ENCODE measurements around the gene TBC1D7. TPM values are rescaled to one million over a fixed set of nuclear protein-coding genes. Genes with fewer than 3 reads are reported as not detected.
"Not testable (repeated sequence)": the region's sequence is repeated elsewhere in the genome, so short reads cannot be mapped to it uniquely, and the experiment has no call there.

Gene TBC1D7
- polyA plus RNA-seq, 10 donors: 17.0 to 26.1 (median 20.4) TPM

- not testable (repeated sequence) for DNase-seq
Measured at GRCh38 chr6:13326031-13326586, 2.2 kb downstream of the TBC1D7 start.

DNA sequence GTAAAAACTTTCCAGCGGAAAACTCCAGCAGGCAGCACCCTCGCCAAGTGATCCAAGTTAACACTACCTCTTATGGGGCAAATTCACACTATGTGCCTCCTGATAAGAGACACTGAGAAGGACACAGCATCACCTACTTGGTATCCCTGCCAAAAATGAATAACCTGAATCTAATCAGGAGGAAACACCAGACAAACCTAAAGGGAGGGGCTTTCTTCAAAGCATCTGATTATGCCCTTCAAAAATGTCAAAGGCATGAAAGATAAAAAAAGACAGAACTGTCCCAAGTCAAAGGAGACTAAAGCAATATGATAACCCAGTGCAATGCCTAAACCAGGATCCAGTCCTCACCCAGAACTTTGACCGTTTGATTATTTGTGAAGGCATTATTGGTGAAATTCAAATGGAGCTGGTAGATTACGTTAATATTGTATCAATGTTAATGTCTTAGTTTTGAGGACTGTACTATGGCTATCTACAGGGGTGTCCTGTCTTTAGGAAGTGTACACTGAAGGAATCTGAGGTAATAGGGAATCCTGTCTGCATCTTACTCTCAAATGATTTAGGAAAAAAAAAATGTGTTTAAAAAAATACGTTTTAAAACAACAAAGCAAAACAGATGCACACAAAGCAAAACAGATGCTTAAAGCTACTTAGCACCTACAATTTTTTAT, 8.3 kb downstream of the TBC1D7 start:
- no peak for DNase-seq

- no peak for DNase-seq
Measured at GRCh38 chr6:13318821-13319220, 9.5 kb downstream of the TBC1D7 start.

- DNase-seq: no peak
Measured at GRCh38 chr6:13315896-13316295, 12.4 kb downstream of the TBC1D7 start.

- no peak for DNase-seq
Measured at GRCh38 chr6:13314806-13315205, 13.5 kb downstream of the TBC1D7 start.

GRCh38 chr6:13311155-13311554, 17.2 kb downstream of the TBC1D7 start:
- DNase-seq: no peak

GRCh38 chr6:13308332-13308731, 20.0 kb downstream of the TBC1D7 start:
- no peak for DNase-seq

DNA sequence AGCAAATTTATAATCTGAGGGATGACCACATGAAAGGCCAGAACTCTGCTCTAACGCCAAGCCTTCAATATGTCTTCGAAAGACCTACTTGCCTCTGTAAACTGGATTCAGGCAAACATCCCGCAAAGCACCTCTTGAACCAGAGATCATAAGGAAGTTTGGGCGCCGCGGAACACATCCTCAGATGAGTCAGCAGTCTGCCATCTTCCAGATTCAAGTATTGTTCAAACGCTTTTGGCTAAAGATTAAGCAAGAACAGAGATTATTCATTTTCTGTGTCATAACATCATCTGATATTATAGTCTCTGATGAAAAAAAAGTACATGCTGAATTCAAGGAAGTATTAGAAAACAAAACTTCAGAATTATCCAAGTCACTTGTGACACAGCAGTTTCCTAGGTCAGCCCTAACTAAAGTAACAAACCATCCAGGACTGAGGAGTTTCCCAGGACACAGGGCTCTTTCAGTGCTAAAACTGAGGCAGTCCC, 20.8 kb downstream of the TBC1D7 start:
- no peak for DNase-seq

DNA sequence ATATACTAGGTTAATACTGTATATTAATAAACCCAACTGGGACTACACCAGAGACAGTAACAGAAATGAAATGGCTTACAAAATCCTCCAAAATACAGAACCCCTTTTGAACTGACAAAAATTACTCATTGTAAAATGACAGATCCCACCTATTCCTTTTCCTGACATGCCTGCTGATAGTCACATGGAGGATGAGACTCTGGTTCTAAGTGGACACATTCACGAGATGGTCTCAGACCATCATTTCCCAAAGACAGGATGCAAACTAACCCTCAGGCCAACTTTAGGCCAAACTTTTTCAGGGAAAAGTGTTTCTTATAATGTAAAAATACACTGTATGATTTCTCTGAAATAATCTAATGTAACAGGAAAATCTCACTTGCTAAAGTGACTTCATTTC, 22.5 kb downstream of the TBC1D7 start:
- DNase-seq: no peak

DNA sequence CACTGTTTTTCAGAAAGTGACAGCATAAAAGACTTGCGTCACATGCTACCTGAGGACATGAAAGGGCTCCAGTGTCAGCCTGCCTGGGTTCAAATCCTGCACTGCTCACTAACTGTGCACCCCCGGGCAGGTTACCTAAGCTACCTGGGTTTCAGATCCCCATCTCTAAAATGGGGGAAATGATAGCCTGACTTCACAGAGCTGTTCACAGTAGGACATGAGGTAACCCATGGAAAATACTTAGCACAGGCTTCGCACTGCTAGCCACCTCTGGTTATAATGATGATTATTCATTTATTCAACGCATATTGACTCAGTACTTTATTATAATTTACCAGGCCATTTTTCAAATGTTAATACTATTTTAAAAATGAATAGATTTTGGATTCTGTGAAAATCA, 23.0 kb downstream of the TBC1D7 start:
- no peak for DNase-seq

GRCh38 chr6:13304580-13305260, 23.6 kb downstream of the TBC1D7 start:
- DNase-seq: no peak

- no peak for DNase-seq
Measured at GRCh38 chr6:13304101-13304500, 24.2 kb downstream of the TBC1D7 start.

DNA sequence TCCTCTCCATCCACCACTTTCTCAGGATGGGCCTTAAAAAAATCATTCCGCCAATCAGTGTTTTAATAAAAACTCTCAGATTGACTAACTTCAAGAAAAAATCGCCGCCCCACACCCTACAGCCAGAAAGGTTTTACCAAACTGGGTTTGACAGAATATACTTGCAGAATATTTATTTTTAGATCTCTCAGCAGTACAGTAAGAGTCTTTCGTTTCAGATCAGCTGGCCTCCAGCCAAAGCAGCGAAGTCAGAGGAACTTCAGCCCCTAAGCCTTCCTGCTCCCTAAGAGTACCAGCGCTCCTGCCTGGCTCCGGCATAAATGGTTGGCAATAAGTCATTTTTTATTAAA, 24.7 kb downstream of the TBC1D7 start:
- DNase-seq: peak; percentile 75 to 81 (median 80)

DNA sequence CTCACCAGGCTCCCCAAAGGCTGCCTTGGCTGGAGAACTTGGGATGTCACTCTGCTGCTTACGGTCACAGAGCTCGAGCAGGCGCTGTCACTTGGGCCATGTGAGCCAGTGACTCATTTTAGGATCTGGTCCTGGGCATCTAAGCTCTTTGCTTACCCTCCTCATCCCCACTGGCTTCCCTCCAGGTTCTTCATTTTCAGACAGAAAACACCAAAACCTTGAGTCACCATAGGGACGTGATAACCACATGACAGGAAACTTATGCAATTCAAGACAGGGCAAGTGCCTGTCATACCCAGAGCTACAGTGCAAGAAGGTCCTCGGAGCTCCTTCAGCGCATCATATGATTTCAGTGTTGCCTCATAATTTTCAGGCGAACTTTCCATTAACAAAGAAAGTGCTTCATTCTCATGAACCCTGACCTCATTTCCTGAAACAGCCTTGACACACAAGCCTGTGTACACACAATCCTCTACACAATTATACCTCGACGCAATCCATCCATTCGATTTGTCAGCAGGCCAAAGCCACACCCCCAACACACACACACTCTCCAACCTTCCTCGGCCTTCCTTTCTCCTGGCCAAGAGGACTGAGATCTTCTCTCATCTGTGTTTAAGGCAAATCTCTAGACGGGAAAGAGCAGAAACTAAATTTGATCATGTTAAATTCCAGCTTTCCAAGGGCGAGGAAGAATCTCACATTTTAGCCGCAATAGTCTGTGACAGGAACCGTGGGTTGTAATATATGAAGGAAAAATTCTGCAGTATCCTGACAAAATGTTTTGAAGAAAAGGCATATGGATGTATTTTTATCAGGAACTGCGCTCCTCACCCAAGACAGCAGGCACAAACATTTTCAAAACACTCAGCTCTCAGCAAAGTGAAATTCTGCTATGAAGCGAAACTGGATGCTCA, 25.3 kb downstream of the TBC1D7 start:
- DNase-seq: peak; percentile 36 to 95 (median 67)

- no peak for DNase-seq
Measured at GRCh38 chr6:13302291-13302690, 26.0 kb downstream of the TBC1D7 start.

- no peak for DNase-seq
Measured at GRCh38 chr6:13300643-13301590, 27.4 kb downstream of the TBC1D7 start.

DNA sequence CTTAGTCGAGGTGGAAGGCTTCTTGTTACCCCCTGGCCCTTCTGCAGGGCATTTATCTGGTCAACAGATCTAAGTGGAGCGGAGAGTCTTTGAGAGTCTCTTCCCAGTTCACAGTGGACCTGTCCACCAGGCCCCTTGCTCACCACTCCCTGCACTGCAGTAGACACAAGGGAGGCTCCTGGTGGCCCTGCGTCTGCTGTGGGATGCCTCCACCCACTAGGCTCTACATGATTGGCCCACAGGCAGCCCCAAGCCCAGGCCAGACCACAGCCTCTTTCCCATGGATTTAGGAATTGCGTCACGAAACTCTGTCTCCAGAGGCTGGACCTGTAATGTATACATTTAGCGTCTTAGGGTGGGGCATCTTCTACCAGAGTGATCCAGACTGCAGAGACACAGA, 28.4 kb downstream of the TBC1D7 start:
- DNase-seq: no peak

GRCh38 chr6:13299403-13299821, 28.9 kb downstream of the TBC1D7 start:
- no peak for DNase-seq

GRCh38 chr6:13298446-13298845, 29.9 kb downstream of the TBC1D7 start:
- no peak for DNase-seq

- DNase-seq: no peak
Measured at GRCh38 chr6:13297391-13297790, 30.9 kb downstream of the TBC1D7 start.

DNA sequence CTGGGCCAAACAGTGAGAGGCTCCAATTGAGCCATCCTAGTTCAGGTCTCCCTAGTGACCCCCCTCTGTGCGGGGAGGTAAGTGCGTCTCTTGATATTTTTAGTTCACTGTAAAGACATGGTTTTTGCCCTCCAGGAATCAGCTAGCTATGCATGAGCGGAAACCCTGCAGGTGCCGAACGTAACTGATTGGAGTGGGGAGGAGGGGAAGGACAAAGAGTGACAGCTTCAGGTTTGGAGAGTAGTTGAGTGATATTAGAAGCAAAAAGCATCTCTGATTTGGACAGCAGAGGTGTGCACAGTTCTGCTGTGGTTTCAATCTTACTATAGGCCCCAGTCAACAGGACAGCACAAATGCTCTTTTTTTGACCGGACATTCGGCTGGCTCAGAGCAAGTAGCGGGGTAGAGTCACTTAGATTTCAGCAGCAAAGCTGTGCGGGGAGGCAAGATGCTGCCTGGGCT, 31.8 kb downstream of the TBC1D7 start:
- no peak for DNase-seq
